K562 (cell line): ENCODE results near the gene GARIN5B. TPM values are rescaled to one million over a fixed set of nuclear protein-coding genes. Genes with fewer than 3 reads are reported as not detected.

Experiments used
- HDAC1 ChIP-seq, 2 experiments: fragments of 450-650 bp; IDR thresholded peaks; 2 replicates each; pipeline ENCODE4 v1.6.1; 2016 to 2017; ENCODE audit warnings: inconsistent platforms in 1 of 2, mild to moderate bottlenecking in 1 of 2, moderate library complexity in 1 of 2
- IRF9 ChIP-seq: fragments of 450-650 bp; IDR thresholded peaks from 2 replicates; pipeline ENCODE4 v1.6.1; 2016; ENCODE audit warnings: missing biosample characterization, missing genetic modification characterization
- KDM5B ChIP-seq: fragments of 200-600 bp; sonication (generic); IDR thresholded peaks from 2 replicates; pipeline ENCODE4 v1.6.1; 2012; ENCODE audit warnings: low read depth, mild to moderate bottlenecking, moderate library complexity, low read length, control low read depth, inconsistent platforms; ENCODE audit not compliant: insufficient replicate concordance
- L3MBTL2 ChIP-seq: fragments of 450-650 bp; IDR thresholded peaks from 2 replicates; pipeline ENCODE4 v1.6.1; 2016; ENCODE audit warnings: mild to moderate bottlenecking, moderate library complexity
- MECOM ChIP-seq: fragments of 250-450 bp; sonication (Bioruptor Pico); IDR thresholded peaks from 2 replicates; pipeline ENCODE4 v1.8.0; 2022; ENCODE audit warnings: inconsistent platforms
- NFATC3 ChIP-seq: fragments of 450-650 bp; IDR thresholded peaks from 2 replicates; pipeline ENCODE4 v1.6.1; 2017; ENCODE audit warnings: mild to moderate bottlenecking
- NFIC ChIP-seq: fragments of 450-650 bp; IDR thresholded peaks from 2 replicates; pipeline ENCODE4 v1.6.1; 2017; ENCODE audit warnings: mild to moderate bottlenecking, inconsistent platforms
- REST ChIP-seq, 2 experiments: fragments of 450-650 bp; formaldehyde crosslinking in 1 of 2; IDR thresholded peaks; 2 replicates each; pipeline versions ENCODE4 v1.4.0 to v1.6.1; 2014 to 2020; ENCODE audit warnings: mild to moderate bottlenecking in 2 of 2, borderline replicate concordance in 1 of 2, low read depth in 1 of 2
- SAFB ChIP-seq: fragments of 200-400 bp; formaldehyde crosslinking; IDR thresholded peaks from 2 replicates; pipeline ENCODE4 v1.6.1; 2017; ENCODE audit warnings: low read depth, low read length, borderline replicate concordance
- USF1 ChIP-seq: sonication (generic); formaldehyde crosslinking; IDR thresholded peaks from 2 replicates; pipeline ENCODE4 v1.9.0; 2022; ENCODE audit warnings: mild to moderate bottlenecking, missing genetic modification reagents
- ZFP30 ChIP-seq: fragments of 250-450 bp; sonication (Bioruptor Pico); IDR thresholded peaks from 2 replicates; pipeline ENCODE4 v1.8.0; 2022; ENCODE audit warnings: moderate library complexity, mild to moderate bottlenecking, inconsistent platforms, borderline replicate concordance
- ZNF785 ChIP-seq: fragments of 250-450 bp; sonication (Bioruptor Pico); IDR thresholded peaks from 2 replicates; pipeline ENCODE4 v1.4.0; 2020; ENCODE audit warnings: mild to moderate bottlenecking
- polyA plus RNA-seq, 8 experiments: library from polyadenylated mRNA; depleted of rRNA in 4 of 8; stranded (reverse) in 5 of 8; unstranded in 3 of 8; fragments of >200 nt; fragmentation: Nextera tagmentation in 2 of 8; fragmentation: Illumina TruSeq in 1 of 8; extraction: Ambion mirVana in 2 of 8; extraction: Trizol in 1 of 8; gene quantifications; 2 replicates each; pipeline versions ENCODE4 v1.2.1 to v1.2.3, GENCODE V29; 2011 to 2014; ENCODE audit warnings: inconsistent platforms in 1 of 8, missing spikeins in 1 of 8
- total RNA-seq, 7 experiments: library from RNA; depleted of rRNA in 6 of 7; stranded (reverse); fragments of >200 nt in 6 of 7; fragmentation: Illumina TruSeq in 2 of 7; extraction: Trizol in 2 of 7; gene quantifications; 2 replicates each; pipeline versions ENCODE4 v1.2.1 to v1.2.3, GENCODE V29; 2011 to 2021; ENCODE audit warnings: low replicate concordance in 1 of 7

The GARIN5B gene
- total and polyA plus RNA-seq, 9 of the 15 experiments (the other 6 are each of a cell fraction or from before 2014, with no cell fraction given): not detected

- peak; percentile 80; the same call in 1 of the 2 replicates for TF ChIP-seq SAFB
- TF ChIP-seq KDM5B: peak; percentile 0
- TF ChIP-seq USF1: peak; percentile 33; the same call in 1 of the 2 replicates
- TF ChIP-seq NFATC3: no peak
- peak; percentile 23; the same call in 1 of the 2 replicates for TF ChIP-seq REST (IDR thresholded peaks at IDR 0.05; ENCODE audit: borderline replicate concordance)
- no peak for TF ChIP-seq REST (CRISPR knock-in tag; IDR thresholded peaks at IDR 0.05; ENCODE audit: low read depth)
- 0 out of 2 replicates have a peak, but pooled peaks have one; percentile 48 for TF ChIP-seq L3MBTL2
- TF ChIP-seq ZNF785 (CRISPR knock-in tag): no peak
- no peak for TF ChIP-seq IRF9 (tag)
- TF ChIP-seq NFIC: peak; percentile 35; the same call in 1 of the 2 replicates
- 0 out of 4 replicates have a peak, but pooled peaks of 1 of the 2 experiments have one; percentile 8 for TF ChIP-seq HDAC1 (IDR thresholded peaks at IDR 0.05)
- no peak for TF ChIP-seq ZFP30 (CRISPR knock-in tag)
- TF ChIP-seq MECOM (CRISPR knock-in tag): no peak
Measured at GRCh38 chr19:55353803-55354697, 9.0 kb downstream of the GARIN5B start (continued).
